Subcutaneous adipose tissue (tissue), 4 donors: ENCODE measurements around the gene INPP4A. TPM values are rescaled to one million over a fixed set of nuclear protein-coding genes. Genes with fewer than 3 reads are reported as not detected.

Source experiments
- CTCF ChIP-seq: fragments of 450-650 bp; IDR thresholded peaks from one replicate; pipeline ENCODE4 v1.5.1; 2016; ENCODE audit warnings: low read depth, mild to moderate bottlenecking, control low read depth, antibody characterized with exemption, moderate library complexity
- total RNA-seq, 4 donors: library from RNA; depleted of rRNA; stranded (reverse); fragments of >200 nt; gene quantifications; one replicate each; pipeline ENCODE4 v1.1.0, GENCODE V29; 2016

Gene INPP4A
- total RNA-seq, 4 donors from 2014 or later: 18.9 to 38.2 (median 22.0) TPM

DNA sequence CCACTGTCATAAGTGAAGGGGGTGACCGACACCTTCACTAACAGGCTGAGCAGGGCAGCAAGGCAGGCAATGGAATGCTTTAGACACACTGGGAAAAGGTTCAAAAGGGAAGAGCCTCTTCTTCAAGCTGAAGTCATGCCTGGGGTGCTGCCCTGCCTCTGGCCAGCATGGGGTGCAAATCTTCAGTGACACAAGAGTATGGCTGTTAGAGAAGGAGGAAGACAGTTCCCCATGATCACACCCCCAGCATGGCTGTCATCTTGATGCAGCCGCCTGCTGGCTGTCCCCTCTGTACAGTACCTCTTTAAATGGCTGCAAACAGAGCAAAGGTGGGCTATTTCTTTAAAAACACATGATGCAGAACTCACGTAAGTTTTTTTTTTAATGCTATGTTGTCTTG lies 71.9 kb downstream of the INPP4A start:
- TF ChIP-seq CTCF: no peak

- TF ChIP-seq CTCF: no peak
Measured at GRCh38 chr2:98517636-98518035, 73.0 kb downstream of the INPP4A start.

DNA sequence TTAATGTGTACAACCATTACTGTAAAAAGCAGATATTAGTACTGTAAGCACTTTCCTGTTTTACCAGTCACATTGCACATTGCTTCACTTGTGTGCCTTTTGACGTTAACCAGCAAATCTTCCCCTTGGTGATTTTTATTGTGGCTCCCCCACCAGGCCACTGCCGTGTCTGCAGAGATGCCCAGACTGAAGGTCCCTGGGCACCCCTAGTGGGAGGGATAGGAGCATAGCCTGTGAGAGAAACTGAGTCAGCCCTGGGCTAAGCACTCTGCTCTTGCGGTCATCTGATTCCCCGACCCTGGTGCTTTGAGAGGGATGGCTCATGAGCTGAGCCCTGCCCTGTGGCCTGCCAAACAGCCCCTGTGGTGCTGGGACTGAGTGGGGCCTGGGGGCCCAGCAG lies 73.4 kb downstream of the INPP4A start:
- TF ChIP-seq CTCF: no peak

GRCh38 chr2:98519156-98519555 lies 74.5 kb downstream of the INPP4A start:
- no peak for TF ChIP-seq CTCF

DNA sequence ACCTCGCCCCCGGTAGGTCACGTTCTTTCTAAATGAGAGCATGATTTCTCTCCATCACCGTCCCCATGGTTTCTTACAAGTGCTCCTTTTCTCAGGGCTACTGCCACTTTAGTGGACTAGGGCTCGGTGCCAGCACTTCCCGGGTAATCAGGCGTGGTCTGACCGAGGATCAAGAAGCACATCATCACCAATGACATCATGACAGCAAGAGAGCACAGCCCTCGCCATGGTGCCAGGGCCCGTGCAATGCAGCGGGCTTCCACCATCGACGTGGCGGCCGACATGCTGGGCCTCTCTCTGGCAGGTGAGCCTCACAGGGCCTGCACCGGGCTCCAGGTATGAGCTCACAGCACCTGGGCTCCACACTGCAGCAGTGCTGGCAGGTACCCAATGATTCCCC lies 75.2 kb downstream of the INPP4A start:
- TF ChIP-seq CTCF: no peak

- no peak for TF ChIP-seq CTCF
Measured at GRCh38 chr2:98520806-98521205, 76.1 kb downstream of the INPP4A start.

DNA sequence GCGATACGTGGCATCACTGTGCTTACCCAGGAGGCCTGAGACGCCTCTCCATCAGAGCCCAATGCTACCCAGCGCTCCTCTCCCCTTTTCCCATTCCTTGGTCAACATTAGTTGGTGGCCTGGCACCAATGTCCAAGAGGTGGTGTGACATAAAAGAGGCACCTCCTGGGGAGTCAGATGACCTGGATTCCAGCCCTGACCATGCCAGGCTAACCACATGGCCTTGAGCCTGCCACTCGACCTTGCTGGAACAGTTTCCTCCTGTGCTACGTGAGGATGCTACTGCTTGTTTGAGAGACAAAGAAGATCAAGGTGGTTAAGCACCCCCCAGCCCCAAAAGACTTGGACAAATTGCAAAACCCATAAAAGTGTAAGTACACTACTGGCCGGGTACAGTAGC lies 76.6 kb downstream of the INPP4A start:
- no peak for TF ChIP-seq CTCF
